NCI-H1930 (cell line): ENCODE data around the gene SEMA3G.

Experiments used
- DNase-seq, 2 experiments: peaks; one replicate each; lab custom pipeline; 2025; lab: John Stamatoyannopoulos, UW

Gene SEMA3G

GRCh38 chr3:52479037-52479876 lies 34.4 kb upstream of the SEMA3G start:
- DNase-seq: no peak

- no peak for DNase-seq
Measured at GRCh38 chr3:52477796-52478095, 32.8 kb upstream of the SEMA3G start.

- DNase-seq: no peak
Measured at GRCh38 chr3:52477076-52477795, 32.3 kb upstream of the SEMA3G start.

- no peak for DNase-seq
Measured at GRCh38 chr3:52473026-52473425, 28.1 kb upstream of the SEMA3G start.

GRCh38 chr3:52472239-52473000 lies 27.5 kb upstream of the SEMA3G start:
- DNase-seq: no peak

- DNase-seq: no peak
Measured at GRCh38 chr3:52471371-52472238, 26.7 kb upstream of the SEMA3G start.

GRCh38 chr3:52470920-52471319 lies 26.0 kb upstream of the SEMA3G start:
- DNase-seq: no peak

GRCh38 chr3:52469001-52469400 lies 24.1 kb upstream of the SEMA3G start:
- DNase-seq: no peak

GRCh38 chr3:52468336-52468735 lies 23.4 kb upstream of the SEMA3G start:
- no peak for DNase-seq

- no peak for DNase-seq
Measured at GRCh38 chr3:52463416-52463815, 18.5 kb upstream of the SEMA3G start.

- DNase-seq: no peak
Measured at GRCh38 chr3:52461874-52462273, 17.0 kb upstream of the SEMA3G start.

- DNase-seq: no peak
Measured at GRCh38 chr3:52458770-52459545, 14.1 kb upstream of the SEMA3G start.

- DNase-seq: no peak
Measured at GRCh38 chr3:52458031-52458760, 13.3 kb upstream of the SEMA3G start.

- no peak for DNase-seq
Measured at GRCh38 chr3:52456800-52457183, 11.9 kb upstream of the SEMA3G start.

- DNase-seq: no peak
Measured at GRCh38 chr3:52456169-52456799, 11.4 kb upstream of the SEMA3G start.

- peak; percentile 48 to 73 for DNase-seq
Measured at GRCh38 chr3:52455283-52456168, 10.6 kb upstream of the SEMA3G start, which contains the start of gene NISCH. Gene NISCH (plus strand): TSS chr3:52455604. CDS start chr3:52455642, 38 bp downstream.

- DNase-seq: no peak
Measured at GRCh38 chr3:52454938-52455282, 10.0 kb upstream of the SEMA3G start.

- no peak for DNase-seq
Measured at GRCh38 chr3:52454250-52454937, 9.5 kb upstream of the SEMA3G start.
